KMS-11 (cell line): ENCODE results near the gene ADAMTS20.

ENCODE experiments used
- H2AFZ ChIP-seq: fragments of 200-600 bp; sonication (generic); 2 replicates; pipeline ENCODE4 v1.6.1; 2016; ENCODE audit warnings: antibody characterized with exemption, mixed run types, low read depth
- H3K27ac ChIP-seq: fragments of 200-600 bp; sonication (generic); 2 replicates; pipeline ENCODE4 v1.6.1; 2016; ENCODE audit warnings: mild to moderate bottlenecking, mixed run types
- H3K27me3 ChIP-seq: fragments of 200-600 bp; sonication (generic); 2 replicates; pipeline ENCODE4 v1.6.1; 2017; ENCODE audit warnings: mild to moderate bottlenecking, low read depth, mixed run types, moderate library complexity; ENCODE audit not compliant: insufficient read depth
- H3K36me3 ChIP-seq: fragments of 200-600 bp; sonication (generic); 2 replicates; pipeline ENCODE4 v1.6.1; 2017; ENCODE audit warnings: mild to moderate bottlenecking, mixed run types; ENCODE audit not compliant: insufficient read depth
- H3K4me1 ChIP-seq: fragments of 200-600 bp; sonication (generic); 2 replicates; pipeline ENCODE4 v1.6.1; 2016; ENCODE audit warnings: mild to moderate bottlenecking, low read depth, mixed run types; ENCODE audit not compliant: poor library complexity, severe bottlenecking
- H3K4me2 ChIP-seq: fragments of 200-600 bp; sonication (generic); 2 replicates; pipeline ENCODE4 v1.7.0; 2016; ENCODE audit warnings: mild to moderate bottlenecking, mixed run types
- H3K4me3 ChIP-seq: fragments of 200-600 bp; sonication (generic); IDR thresholded peaks from 2 replicates; pipeline ENCODE4 v1.6.1; 2017; ENCODE audit warnings: low read depth, low read length, mixed read lengths; ENCODE audit not compliant: insufficient read depth
- H3K79me2 ChIP-seq: fragments of 200-600 bp; sonication (generic); 2 replicates; pipeline ENCODE4 v1.6.1; 2016; ENCODE audit warnings: low read depth, mixed run types; ENCODE audit not compliant: insufficient read depth
- H3K9ac ChIP-seq: fragments of 200-600 bp; sonication (generic); 2 replicates; pipeline ENCODE4 v1.6.1; 2016; ENCODE audit warnings: mild to moderate bottlenecking, mixed run types
- H4K20me1 ChIP-seq: fragments of 200-600 bp; sonication (generic); 2 replicates; pipeline ENCODE4 v1.6.1; 2016; ENCODE audit warnings: mild to moderate bottlenecking, mixed run types; ENCODE audit not compliant: insufficient read depth
- TF ChIP-seq, protein P1 (sequence below): fragments of 200-600 bp; sonication (generic); conservative IDR thresholded peaks from 2 replicates; pipeline ENCODE4 v1.6.1; 2017; ENCODE audit warnings: low read depth, mild to moderate bottlenecking, antibody characterized with exemption, low read length, moderate library complexity, mixed read lengths

The ADAMTS20 gene

DNA sequence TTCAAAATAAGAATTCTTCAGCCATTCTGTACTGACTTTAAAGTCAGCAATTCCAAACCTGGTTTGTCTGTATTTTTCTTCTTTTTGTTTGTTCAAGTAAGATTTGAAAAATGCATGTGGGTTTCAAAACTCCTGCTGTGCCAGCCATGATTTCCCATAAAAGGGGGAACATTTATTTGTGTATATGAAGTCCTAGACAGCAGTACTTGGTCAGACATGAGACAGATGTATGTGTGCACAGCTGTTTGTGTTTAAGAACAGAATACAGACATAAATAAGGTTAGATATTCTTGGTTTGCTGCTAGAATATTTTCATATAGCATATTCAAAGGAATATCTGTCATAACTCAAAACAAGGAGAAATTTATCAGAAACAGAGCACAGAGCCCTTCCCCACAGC, 236.0 kb downstream of the ADAMTS20 start:
- Histone ChIP-seq H3K79me2 (no peaks in the 10 kb centered on the region), H3K27me3 (no peaks in the 10 kb centered on the region), H3K36me3 (no peaks in the 10 kb centered on the region), H4K20me1 (no peaks in the 10 kb centered on the region), H3K27ac (no peak overlapping the region), H2AFZ (no peak overlapping the region), H3K4me2 (no peak overlapping the region), H3K4me3 (no peak overlapping the region), H3K9ac (no peak overlapping the region), H3K4me1 (no peaks in the 10 kb centered on the region)
- TF ChIP-seq, protein P1, sequence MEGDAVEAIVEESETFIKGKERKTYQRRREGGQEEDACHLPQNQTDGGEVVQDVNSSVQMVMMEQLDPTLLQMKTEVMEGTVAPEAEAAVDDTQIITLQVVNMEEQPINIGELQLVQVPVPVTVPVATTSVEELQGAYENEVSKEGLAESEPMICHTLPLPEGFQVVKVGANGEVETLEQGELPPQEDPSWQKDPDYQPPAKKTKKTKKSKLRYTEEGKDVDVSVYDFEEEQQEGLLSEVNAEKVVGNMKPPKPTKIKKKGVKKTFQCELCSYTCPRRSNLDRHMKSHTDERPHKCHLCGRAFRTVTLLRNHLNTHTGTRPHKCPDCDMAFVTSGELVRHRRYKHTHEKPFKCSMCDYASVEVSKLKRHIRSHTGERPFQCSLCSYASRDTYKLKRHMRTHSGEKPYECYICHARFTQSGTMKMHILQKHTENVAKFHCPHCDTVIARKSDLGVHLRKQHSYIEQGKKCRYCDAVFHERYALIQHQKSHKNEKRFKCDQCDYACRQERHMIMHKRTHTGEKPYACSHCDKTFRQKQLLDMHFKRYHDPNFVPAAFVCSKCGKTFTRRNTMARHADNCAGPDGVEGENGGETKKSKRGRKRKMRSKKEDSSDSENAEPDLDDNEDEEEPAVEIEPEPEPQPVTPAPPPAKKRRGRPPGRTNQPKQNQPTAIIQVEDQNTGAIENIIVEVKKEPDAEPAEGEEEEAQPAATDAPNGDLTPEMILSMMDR: no peak

DNA sequence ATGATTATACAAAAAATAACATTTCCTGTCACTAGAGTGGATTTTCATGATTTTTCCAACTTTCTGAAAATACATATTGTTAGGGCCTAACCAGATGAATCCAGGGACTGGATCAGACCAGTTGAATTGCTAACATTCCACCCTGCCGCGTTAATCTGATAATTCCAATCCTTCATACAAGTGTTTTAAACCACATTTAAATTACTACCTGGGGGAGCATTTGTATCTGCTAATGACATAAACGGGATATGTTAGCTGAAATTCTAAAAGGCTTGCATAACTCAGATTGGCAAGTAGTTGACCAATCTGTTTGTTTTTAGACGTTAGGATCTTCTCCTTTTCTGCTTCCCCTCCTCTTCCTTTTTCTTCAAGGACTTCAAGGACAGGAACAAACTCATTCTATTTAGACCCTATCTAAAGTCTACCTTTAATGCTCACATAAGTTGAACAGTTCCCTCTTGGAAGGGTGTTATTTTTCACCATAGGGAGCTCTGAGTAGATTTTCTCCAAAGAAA, 239.0 kb downstream of the ADAMTS20 start:
- H2AFZ ChIP-seq: no peak overlapping the region

DNA sequence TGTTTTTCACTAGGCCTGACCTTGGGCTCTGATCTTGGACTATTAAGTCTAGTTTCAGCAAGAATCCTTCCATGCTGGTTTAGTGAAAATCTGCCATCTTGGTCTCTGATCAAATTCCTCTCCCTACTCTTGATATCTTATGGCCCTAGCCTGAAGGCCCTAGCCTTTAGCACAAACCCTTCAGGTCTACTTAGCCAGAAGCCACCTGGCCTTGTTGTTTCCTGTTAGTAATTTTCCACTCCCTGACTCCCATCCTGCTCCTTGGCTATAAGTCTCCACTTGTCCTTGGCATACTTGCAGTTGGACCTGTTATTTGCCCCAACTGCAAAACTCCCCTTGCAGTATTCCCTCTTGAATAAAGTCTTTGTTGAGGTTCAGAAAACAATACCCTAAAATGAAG, 241.4 kb downstream of the ADAMTS20 start:
- Histone ChIP-seq H3K9ac (no peak overlapping the region), H3K4me2 (no peak overlapping the region), H3K27me3 (no peaks in the 10 kb centered on the region), H3K27ac (no peak overlapping the region), H3K4me3 (no peak overlapping the region), H3K4me1 (no peaks in the 10 kb centered on the region), H3K79me2 (no peaks in the 10 kb centered on the region), H3K36me3 (no peaks in the 10 kb centered on the region), H2AFZ (no peak overlapping the region), H4K20me1 (no peaks in the 10 kb centered on the region)
- TF ChIP-seq, protein P1: no peak

More for the DNA sequence above, 239.0 kb downstream of the ADAMTS20 start:
- H3K4me2 ChIP-seq: no peak overlapping the region
- H3K9ac ChIP-seq: no peak overlapping the region
- H4K20me1 ChIP-seq: no peaks in the 10 kb centered on the region
- H3K4me3 ChIP-seq: no peak overlapping the region
- no peaks in the 10 kb centered on the region for H3K79me2 ChIP-seq
- H3K36me3 ChIP-seq: no peaks in the 10 kb centered on the region
- no peaks in the 10 kb centered on the region for H3K27me3 ChIP-seq
- TF ChIP-seq, protein P1: no peak
- H3K4me1 ChIP-seq: no peaks in the 10 kb centered on the region
- no peak overlapping the region for H3K27ac ChIP-seq

DNA sequence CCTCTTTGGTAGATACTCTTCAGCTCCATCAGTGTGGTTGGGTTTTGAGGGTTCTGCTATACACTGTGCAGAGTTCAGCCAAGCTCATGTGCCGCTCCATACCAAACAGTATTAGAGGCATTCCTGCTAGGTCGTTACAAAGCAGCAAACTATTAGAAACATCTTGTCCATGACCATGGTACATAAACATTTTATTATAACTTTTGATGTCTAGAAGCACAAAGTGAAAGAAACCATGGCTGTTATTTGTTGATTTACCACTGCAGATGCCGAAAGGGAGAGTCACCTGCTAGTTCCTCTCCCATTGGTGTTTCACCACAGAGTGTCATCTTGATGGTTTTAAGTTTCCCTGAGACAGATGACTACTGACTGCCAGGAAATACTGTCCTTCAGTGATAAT, 242.0 kb downstream of the ADAMTS20 start:
- Histone ChIP-seq H3K79me2 (no peaks in the 10 kb centered on the region), H3K27me3 (no peaks in the 10 kb centered on the region), H4K20me1 (no peaks in the 10 kb centered on the region), H3K27ac (no peak overlapping the region), H3K4me3 (no peak overlapping the region), H3K36me3 (no peaks in the 10 kb centered on the region), H3K4me1 (no peaks in the 10 kb centered on the region), H2AFZ (no peak overlapping the region), H3K4me2 (no peak overlapping the region), H3K9ac (no peak overlapping the region)
- TF ChIP-seq, protein P1: no peak
